Frontal cortex (tissue), 4 donors: ENCODE measurements around the gene ADIPOQ. TPM values are rescaled to one million over a fixed set of nuclear protein-coding genes. Genes with fewer than 3 reads are reported as not detected.
"Not testable (repeated sequence)": the region's sequence is repeated elsewhere in the genome, so short reads cannot be mapped to it uniquely, and the experiment has no call there.

ENCODE experiments used
- DNase-seq, 2 donors: peaks; one replicate each; pipeline ENCODE4 v3.0.0; 2012; ENCODE audit warnings: low spot score in 2 of 2
- FAIRE-seq: peaks from 2 replicates; lab custom pipeline; 2012; peaks lifted over from hg19 to GRCh38; lab: Jason Lieb, UNC
- total RNA-seq: library from RNA; depleted of rRNA; stranded (reverse); fragments of >200 nt; gene quantifications from one replicate; pipeline ENCODE4 v1.2.3, GENCODE V29; 2014
- donor health status: control.
- donor health status: control.
- donor health status: control.

Gene ADIPOQ
- not detected for total RNA-seq

GRCh38 chr3:186842426-186843038 is at the start of gene ADIPOQ:
ADIPOQ (plus strand) TSS chr3:186842710; CDS start chr3:186853059, 10,349 bp downstream.
- DNase-seq (no peak), FAIRE-seq (no peak)

GRCh38 chr3:186798239-186798874 is 44.2 kb upstream of the ADIPOQ start:
- no peak for FAIRE-seq
- no peak for DNase-seq

- FAIRE-seq, result no peak
- DNase-seq, result no peak
Measured at GRCh38 chr3:186800285-186800684, 42.2 kb upstream of the ADIPOQ start.

- FAIRE-seq, result no peak
- DNase-seq, result no peak
Measured at GRCh38 chr3:186802701-186803100, 39.8 kb upstream of the ADIPOQ start.

- DNase-seq, FAIRE-seq: not testable (repeated sequence)
Measured at GRCh38 chr3:186803447-186803846, 39.1 kb upstream of the ADIPOQ start.

GRCh38 chr3:186806089-186807055 is 36.1 kb upstream of the ADIPOQ start, which contains the start of gene RFC4:
RFC4 (minus strand) TSS chr3:186806482; CDS start chr3:186804713, 1,769 bp downstream.
- no peak for FAIRE-seq
- peak; percentile 77 to 84 for DNase-seq

GRCh38 chr3:186807231-186807630 is 35.3 kb upstream of the ADIPOQ start:
- DNase-seq (no peak), FAIRE-seq (no peak)

- DNase-seq (no peak), FAIRE-seq (no peak)
Measured at GRCh38 chr3:186810336-186810996, 32.0 kb upstream of the ADIPOQ start.

GRCh38 chr3:186811313-186811712 is 31.2 kb upstream of the ADIPOQ start:
- DNase-seq, FAIRE-seq: not testable (repeated sequence)

GRCh38 chr3:186814100-186814499 is 28.4 kb upstream of the ADIPOQ start:
- FAIRE-seq (no peak), DNase-seq (no peak)

- DNase-seq (no peak), FAIRE-seq (no peak)
Measured at GRCh38 chr3:186815435-186815834, 27.1 kb upstream of the ADIPOQ start.

GRCh38 chr3:186818516-186818915 is 24.0 kb upstream of the ADIPOQ start:
- FAIRE-seq, result no peak

GRCh38 chr3:186818956-186819355 is 23.6 kb upstream of the ADIPOQ start:
- no peak for FAIRE-seq
- DNase-seq, result no peak

More at GRCh38 chr3:186818516-186818915, 24.0 kb upstream of the ADIPOQ start:
- DNase-seq, result no peak

- DNase-seq, result no peak
- peak; percentile 84 for FAIRE-seq
Measured at GRCh38 chr3:186821429-186822387, 20.8 kb upstream of the ADIPOQ start.

GRCh38 chr3:186822388-186822759 is 20.1 kb upstream of the ADIPOQ start:
- not testable (repeated sequence) for DNase-seq, FAIRE-seq

GRCh38 chr3:186823386-186823785 is 19.1 kb upstream of the ADIPOQ start:
- no peak for DNase-seq
- FAIRE-seq, result no peak

GRCh38 chr3:186824430-186825139 is 17.9 kb upstream of the ADIPOQ start:
- FAIRE-seq, result no peak
- DNase-seq, result no peak

GRCh38 chr3:186825294-186825821 is 17.2 kb upstream of the ADIPOQ start:
- no peak for FAIRE-seq
- no peak for DNase-seq
